ENCODE measurements around the gene CATSPER3. TPM values are rescaled to one million over a fixed set of nuclear protein-coding genes. Genes with fewer than 3 reads are reported as not detected.

The CATSPER3 gene
- polyA plus RNA-seq, 1 donor from 2014 or later = 0.17 TPM

DNA sequence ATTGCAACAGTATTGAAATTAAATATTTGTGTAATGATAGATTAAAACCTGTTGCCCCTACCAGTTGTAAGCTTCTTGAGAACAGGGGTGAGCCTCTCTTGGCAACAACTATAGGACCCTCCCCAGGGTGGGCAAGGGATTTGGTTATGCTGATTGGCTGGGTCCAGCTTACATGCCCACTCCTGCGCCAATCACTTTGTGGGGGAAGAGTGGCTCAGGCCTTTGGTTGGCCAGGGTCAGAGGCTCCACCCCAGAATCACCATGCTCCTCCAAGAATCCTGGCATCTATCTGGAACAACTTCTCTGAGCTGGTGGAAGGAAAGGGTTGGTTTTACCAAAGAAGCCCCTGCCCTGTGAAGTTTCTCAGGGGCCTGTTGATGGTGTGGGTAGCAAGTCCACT is 74.9 kb downstream of the CATSPER3 start:
- Histone ChIP-seq H3K9me3 (ENCODE audit: low read length) (no peaks in the 10 kb centered on the region), H3K9ac (ENCODE audit: low read length) (no peak overlapping the region), H3K36me3 (ENCODE audit: insufficient read depth, low read length) (no peaks in the 10 kb centered on the region), H2AFZ (ENCODE audit: low read depth, low read length) (no peak overlapping the region), H3K4me3 (ENCODE audit: low read length) (no peak overlapping the region), H4K20me1 (ENCODE audit: insufficient read depth) (no peaks in the 10 kb centered on the region), H3K9me2 (ENCODE audit: insufficient read depth, low read length) (no peaks in the 10 kb centered on the region), H3K4me2 (ENCODE audit: low read length) (no peak overlapping the region), H3K79me2 (replicated peaks; ENCODE audit: insufficient read depth, low read length) (no peaks in the 10 kb centered on the region), H3F3A (ENCODE audit: insufficient read depth, low read length, poor library complexity, severe bottlenecking) (no peaks in the 10 kb centered on the region), H3K27me3 (ENCODE audit: insufficient read depth, low read depth, low read length) (peaks cover 85% of the 10 kb centered on the region), H3K27ac (ENCODE audit: low read length) (no peak overlapping the region)
- TF ChIP-seq TAF1 (IDR thresholded peaks at IDR 0.05; ENCODE audit: low read depth) = no peak
- TF ChIP-seq RAD21 (conservative IDR thresholded peaks at IDR 0.05) = no peak
- TF ChIP-seq, protein P1, sequence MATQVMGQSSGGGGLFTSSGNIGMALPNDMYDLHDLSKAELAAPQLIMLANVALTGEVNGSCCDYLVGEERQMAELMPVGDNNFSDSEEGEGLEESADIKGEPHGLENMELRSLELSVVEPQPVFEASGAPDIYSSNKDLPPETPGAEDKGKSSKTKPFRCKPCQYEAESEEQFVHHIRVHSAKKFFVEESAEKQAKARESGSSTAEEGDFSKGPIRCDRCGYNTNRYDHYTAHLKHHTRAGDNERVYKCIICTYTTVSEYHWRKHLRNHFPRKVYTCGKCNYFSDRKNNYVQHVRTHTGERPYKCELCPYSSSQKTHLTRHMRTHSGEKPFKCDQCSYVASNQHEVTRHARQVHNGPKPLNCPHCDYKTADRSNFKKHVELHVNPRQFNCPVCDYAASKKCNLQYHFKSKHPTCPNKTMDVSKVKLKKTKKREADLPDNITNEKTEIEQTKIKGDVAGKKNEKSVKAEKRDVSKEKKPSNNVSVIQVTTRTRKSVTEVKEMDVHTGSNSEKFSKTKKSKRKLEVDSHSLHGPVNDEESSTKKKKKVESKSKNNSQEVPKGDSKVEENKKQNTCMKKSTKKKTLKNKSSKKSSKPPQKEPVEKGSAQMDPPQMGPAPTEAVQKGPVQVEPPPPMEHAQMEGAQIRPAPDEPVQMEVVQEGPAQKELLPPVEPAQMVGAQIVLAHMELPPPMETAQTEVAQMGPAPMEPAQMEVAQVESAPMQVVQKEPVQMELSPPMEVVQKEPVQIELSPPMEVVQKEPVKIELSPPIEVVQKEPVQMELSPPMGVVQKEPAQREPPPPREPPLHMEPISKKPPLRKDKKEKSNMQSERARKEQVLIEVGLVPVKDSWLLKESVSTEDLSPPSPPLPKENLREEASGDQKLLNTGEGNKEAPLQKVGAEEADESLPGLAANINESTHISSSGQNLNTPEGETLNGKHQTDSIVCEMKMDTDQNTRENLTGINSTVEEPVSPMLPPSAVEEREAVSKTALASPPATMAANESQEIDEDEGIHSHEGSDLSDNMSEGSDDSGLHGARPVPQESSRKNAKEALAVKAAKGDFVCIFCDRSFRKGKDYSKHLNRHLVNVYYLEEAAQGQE (IDR thresholded peaks at IDR 0.05; ENCODE audit: borderline replicate concordance) = no peak
- no peak for TF ChIP-seq SMC3 (conservative IDR thresholded peaks at IDR 0.05; ENCODE audit: poor library complexity)
- no peak for TF ChIP-seq EZH2 (IDR thresholded peaks at IDR 0.05; ENCODE audit: borderline replicate concordance, insufficient read depth, low read length, poor library complexity, severe bottlenecking)
- TF ChIP-seq, protein P2, sequence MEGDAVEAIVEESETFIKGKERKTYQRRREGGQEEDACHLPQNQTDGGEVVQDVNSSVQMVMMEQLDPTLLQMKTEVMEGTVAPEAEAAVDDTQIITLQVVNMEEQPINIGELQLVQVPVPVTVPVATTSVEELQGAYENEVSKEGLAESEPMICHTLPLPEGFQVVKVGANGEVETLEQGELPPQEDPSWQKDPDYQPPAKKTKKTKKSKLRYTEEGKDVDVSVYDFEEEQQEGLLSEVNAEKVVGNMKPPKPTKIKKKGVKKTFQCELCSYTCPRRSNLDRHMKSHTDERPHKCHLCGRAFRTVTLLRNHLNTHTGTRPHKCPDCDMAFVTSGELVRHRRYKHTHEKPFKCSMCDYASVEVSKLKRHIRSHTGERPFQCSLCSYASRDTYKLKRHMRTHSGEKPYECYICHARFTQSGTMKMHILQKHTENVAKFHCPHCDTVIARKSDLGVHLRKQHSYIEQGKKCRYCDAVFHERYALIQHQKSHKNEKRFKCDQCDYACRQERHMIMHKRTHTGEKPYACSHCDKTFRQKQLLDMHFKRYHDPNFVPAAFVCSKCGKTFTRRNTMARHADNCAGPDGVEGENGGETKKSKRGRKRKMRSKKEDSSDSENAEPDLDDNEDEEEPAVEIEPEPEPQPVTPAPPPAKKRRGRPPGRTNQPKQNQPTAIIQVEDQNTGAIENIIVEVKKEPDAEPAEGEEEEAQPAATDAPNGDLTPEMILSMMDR (IDR thresholded peaks at IDR 0.05; ENCODE audit: poor library complexity, severe bottlenecking) = no peak
- TF ChIP-seq EP300 (conservative IDR thresholded peaks at IDR 0.05; ENCODE audit: poor library complexity, severe bottlenecking) = no peak
- no peak for TF ChIP-seq MXI1 (conservative IDR thresholded peaks at IDR 0.05; ENCODE audit: poor library complexity, severe bottlenecking)
- TF ChIP-seq POLR2AphosphoS5 (IDR thresholded peaks at IDR 0.05) = no peak

DNA sequence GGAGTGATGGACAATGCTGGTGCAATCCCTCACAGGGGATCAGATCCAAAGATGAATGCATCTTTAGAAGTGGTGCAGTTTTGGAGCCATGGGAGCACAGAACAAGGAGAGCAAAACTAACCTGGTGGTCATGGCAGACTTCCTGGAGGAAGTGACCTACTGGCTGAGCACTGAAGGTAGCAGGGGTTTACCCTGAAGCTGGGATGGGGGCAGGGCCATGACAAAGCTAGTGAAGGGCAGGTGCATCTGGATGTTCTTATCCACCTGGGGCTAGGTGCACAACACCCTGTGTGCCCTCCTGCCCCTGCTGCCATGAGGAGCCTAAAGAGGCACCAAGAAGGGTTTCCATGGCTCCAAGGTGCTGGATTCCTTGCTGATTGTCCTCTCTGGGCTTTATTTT is 77.8 kb downstream of the CATSPER3 start:
- H3K79me2 ChIP-seq (replicated peaks; ENCODE audit: insufficient read depth, low read length) = no peaks in the 10 kb centered on the region
- H3K27ac ChIP-seq (ENCODE audit: low read length) = no peak overlapping the region
- no peak overlapping the region for H3K9ac ChIP-seq (ENCODE audit: low read length)
- H3K4me3 ChIP-seq (ENCODE audit: low read length) = no peak overlapping the region
- H3K27me3 ChIP-seq (ENCODE audit: insufficient read depth, low read depth, low read length) = peaks cover 79% of the 10 kb centered on the region
- no peaks in the 10 kb centered on the region for H3K9me2 ChIP-seq (ENCODE audit: insufficient read depth, low read length)
- no peaks in the 10 kb centered on the region for H3K9me3 ChIP-seq (ENCODE audit: low read length)
- H3K4me2 ChIP-seq (ENCODE audit: low read length) = no peak overlapping the region
- no peaks in the 10 kb centered on the region for H3K36me3 ChIP-seq (ENCODE audit: insufficient read depth, low read length)
- no peak for TF ChIP-seq TAF1 (IDR thresholded peaks at IDR 0.05; ENCODE audit: low read depth)
- no peak for TF ChIP-seq EP300 (conservative IDR thresholded peaks at IDR 0.05; ENCODE audit: poor library complexity, severe bottlenecking)
- TF ChIP-seq EZH2 (IDR thresholded peaks at IDR 0.05; ENCODE audit: borderline replicate concordance, insufficient read depth, low read length, poor library complexity, severe bottlenecking) = no peak
- TF ChIP-seq, protein P2 (IDR thresholded peaks at IDR 0.05; ENCODE audit: poor library complexity, severe bottlenecking) = no peak
- TF ChIP-seq POLR2AphosphoS5 (IDR thresholded peaks at IDR 0.05) = no peak
- no peak for TF ChIP-seq MXI1 (conservative IDR thresholded peaks at IDR 0.05; ENCODE audit: poor library complexity, severe bottlenecking)
- H4K20me1 ChIP-seq (ENCODE audit: insufficient read depth) = no peaks in the 10 kb centered on the region
- H2AFZ ChIP-seq (ENCODE audit: low read depth, low read length) = no peak overlapping the region
- H3F3A ChIP-seq (ENCODE audit: insufficient read depth, low read length, poor library complexity, severe bottlenecking) = no peaks in the 10 kb centered on the region

Measured in neural cell (in vitro differentiated cells).